ENCODE measurements around the gene NRXN3.

DNA sequence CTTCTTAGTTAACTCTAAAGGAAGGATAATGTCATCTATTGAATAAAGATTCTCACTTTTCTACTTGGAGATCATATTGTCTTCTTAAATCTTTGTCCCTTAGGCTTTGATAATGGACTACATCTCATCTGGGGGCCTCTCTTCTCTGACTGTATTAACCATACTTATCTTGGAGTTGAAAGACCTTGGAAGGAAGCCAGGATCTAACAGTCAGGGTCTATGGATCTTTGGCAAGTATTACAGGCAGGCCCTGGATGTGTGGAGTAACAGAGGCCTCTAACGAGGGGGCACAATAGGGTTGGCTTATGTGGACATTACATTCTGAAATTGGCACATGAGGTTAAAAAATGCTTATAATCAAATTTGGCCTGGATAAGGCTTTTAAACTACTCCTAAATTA, 513.8 kb downstream of the NRXN3 start:
- TF ChIP-seq, protein P1, sequence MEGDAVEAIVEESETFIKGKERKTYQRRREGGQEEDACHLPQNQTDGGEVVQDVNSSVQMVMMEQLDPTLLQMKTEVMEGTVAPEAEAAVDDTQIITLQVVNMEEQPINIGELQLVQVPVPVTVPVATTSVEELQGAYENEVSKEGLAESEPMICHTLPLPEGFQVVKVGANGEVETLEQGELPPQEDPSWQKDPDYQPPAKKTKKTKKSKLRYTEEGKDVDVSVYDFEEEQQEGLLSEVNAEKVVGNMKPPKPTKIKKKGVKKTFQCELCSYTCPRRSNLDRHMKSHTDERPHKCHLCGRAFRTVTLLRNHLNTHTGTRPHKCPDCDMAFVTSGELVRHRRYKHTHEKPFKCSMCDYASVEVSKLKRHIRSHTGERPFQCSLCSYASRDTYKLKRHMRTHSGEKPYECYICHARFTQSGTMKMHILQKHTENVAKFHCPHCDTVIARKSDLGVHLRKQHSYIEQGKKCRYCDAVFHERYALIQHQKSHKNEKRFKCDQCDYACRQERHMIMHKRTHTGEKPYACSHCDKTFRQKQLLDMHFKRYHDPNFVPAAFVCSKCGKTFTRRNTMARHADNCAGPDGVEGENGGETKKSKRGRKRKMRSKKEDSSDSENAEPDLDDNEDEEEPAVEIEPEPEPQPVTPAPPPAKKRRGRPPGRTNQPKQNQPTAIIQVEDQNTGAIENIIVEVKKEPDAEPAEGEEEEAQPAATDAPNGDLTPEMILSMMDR (IDR thresholded peaks at IDR 0.05; ENCODE audit: low read depth, low read length, missing input control), result no peak
- no peak for TF ChIP-seq RAD21 (IDR thresholded peaks at IDR 0.05)
- TF ChIP-seq GABPA (IDR thresholded peaks at IDR 0.05 in 1 of 2, conservative IDR thresholded peaks at IDR 0.05 in 1 of 2), result no peak
- TF ChIP-seq, protein P2, sequence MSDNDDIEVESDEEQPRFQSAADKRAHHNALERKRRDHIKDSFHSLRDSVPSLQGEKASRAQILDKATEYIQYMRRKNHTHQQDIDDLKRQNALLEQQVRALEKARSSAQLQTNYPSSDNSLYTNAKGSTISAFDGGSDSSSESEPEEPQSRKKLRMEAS (IDR thresholded peaks at IDR 0.05), result no peak
- no peak for TF ChIP-seq YY1 (IDR thresholded peaks at IDR 0.05)
- no peak for TF ChIP-seq TAF1 (conservative IDR thresholded peaks at IDR 0.05)
- TF ChIP-seq JUND (IDR thresholded peaks at IDR 0.05), result no peak
